GM10266 (cell line): ENCODE data around the gene ZFYVE27.
A peak's percentile ranks its signal among the peaks of the same experiment; 100 is the strongest.

Experiments
- DNase-seq: peaks from one replicate; pipeline ENCODE4 v3.0.0; 2012; ENCODE audit errors: extremely low spot score
- TF ChIP-seq, protein P1 (sequence below): IDR thresholded peaks from 2 replicates; pipeline ENCODE4 v1.5.1; 2012; ENCODE audit warnings: mild to moderate bottlenecking, low read depth; ENCODE audit not compliant: control insufficient read depth, insufficient read depth; ENCODE audit errors: missing control alignments

Gene ZFYVE27

DNA sequence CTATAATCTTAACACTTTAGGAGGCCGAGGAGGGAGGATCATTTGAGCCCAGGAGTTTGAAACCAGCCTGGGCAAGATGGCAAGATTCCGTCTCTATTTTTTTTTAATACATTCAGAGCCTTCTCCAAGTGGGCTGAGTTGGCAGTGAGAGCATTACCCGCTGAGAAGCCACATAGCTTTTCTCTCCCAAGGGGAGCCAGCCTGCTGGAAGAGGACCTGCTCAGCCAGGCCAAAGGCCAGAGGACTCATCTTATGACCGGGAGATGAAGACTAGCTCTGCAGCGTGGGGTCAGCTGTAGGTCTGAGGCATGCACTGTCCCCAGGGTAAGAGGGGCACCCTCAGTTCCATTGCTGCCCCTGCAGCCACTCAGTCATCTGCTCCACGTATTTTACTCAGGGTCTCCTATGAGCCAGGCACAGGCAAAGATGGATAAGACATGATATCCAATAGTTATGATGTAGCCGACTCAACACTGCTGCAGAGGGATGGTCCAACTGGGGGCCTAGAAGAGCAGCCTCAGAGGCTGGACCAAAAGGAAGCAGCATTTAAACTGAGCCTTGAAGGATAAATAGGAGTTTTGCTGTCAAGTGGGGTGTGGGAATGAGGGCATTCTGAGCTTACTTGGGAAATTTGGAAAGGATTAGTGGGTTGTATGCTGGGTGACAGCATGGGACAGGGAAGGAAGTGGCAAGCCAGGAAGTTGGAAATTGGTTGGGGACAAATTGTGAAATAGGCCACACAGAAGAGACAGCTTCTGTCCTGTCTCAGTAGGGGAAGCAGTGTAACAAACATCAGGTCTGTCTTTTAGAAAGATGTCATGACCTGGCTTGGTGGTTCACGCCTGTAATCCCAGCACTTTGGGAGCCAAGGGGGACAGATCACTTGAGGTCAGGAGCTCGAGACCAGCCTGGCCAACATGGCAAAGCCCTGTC is 25.0 kb upstream of the ZFYVE27 start:
- no peak for DNase-seq
- TF ChIP-seq, protein P1, sequence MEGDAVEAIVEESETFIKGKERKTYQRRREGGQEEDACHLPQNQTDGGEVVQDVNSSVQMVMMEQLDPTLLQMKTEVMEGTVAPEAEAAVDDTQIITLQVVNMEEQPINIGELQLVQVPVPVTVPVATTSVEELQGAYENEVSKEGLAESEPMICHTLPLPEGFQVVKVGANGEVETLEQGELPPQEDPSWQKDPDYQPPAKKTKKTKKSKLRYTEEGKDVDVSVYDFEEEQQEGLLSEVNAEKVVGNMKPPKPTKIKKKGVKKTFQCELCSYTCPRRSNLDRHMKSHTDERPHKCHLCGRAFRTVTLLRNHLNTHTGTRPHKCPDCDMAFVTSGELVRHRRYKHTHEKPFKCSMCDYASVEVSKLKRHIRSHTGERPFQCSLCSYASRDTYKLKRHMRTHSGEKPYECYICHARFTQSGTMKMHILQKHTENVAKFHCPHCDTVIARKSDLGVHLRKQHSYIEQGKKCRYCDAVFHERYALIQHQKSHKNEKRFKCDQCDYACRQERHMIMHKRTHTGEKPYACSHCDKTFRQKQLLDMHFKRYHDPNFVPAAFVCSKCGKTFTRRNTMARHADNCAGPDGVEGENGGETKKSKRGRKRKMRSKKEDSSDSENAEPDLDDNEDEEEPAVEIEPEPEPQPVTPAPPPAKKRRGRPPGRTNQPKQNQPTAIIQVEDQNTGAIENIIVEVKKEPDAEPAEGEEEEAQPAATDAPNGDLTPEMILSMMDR, result no peak

DNA sequence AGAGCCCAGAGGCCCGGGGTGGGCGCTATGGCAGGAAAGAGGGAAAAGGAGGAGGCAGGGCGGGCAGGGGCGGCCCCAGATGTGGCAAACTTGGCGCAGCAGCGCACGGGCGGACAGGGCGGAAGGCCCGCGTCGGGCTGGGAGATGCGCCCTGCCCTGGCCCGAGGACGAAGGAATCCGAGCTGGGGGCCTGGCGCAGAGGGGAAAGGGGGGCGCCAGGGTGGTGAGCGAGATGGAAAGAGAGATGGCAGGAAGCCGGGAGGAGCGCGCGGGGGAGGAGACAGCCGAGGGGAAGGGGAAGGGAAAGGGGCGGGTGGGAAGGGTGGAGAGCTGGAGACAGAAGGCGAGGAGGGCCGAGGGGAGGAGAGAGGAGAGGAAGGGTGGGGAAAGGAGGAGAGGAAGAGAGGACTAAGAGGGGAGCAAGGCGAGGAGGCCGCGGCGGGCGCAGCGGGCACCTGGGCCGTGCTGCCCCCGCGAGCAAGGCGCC is 23.5 kb upstream of the ZFYVE27 start, which contains the start of gene MARVELD1:
MARVELD1 (plus strand) TSS at position 392 of the 487 bp plus-strand sequence. CDS start 147 bp downstream, outside the sequence.
- no peak for DNase-seq
- TF ChIP-seq, protein P1, result no peak

DNA sequence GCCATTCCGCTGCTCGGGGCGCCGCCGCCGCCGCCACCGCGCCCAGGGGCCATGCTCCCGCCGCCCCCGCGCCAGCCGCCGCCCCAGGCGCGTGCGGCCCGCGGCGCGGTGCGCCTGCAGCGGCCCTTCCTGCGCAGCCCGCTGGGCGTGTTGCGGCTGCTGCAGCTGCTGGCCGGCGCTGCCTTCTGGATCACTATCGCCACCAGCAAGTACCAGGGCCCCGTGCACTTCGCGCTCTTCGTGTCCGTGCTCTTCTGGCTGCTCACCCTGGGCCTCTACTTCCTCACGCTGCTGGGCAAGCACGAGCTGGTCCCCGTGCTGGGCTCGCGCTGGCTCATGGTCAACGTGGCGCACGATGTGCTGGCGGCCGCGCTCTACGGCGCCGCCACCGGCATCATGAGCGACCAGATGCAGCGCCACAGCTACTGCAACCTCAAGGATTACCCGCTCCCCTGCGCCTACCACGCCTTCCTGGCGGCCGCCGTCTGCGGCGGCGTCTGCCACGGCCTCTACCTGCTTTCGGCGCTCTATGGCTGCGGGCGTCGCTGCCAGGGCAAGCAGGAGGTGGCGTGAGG is 23.0 kb upstream of the ZFYVE27 start:
- TF ChIP-seq, protein P1, result peak; percentile 49
- peak; percentile 86 for DNase-seq

DNA sequence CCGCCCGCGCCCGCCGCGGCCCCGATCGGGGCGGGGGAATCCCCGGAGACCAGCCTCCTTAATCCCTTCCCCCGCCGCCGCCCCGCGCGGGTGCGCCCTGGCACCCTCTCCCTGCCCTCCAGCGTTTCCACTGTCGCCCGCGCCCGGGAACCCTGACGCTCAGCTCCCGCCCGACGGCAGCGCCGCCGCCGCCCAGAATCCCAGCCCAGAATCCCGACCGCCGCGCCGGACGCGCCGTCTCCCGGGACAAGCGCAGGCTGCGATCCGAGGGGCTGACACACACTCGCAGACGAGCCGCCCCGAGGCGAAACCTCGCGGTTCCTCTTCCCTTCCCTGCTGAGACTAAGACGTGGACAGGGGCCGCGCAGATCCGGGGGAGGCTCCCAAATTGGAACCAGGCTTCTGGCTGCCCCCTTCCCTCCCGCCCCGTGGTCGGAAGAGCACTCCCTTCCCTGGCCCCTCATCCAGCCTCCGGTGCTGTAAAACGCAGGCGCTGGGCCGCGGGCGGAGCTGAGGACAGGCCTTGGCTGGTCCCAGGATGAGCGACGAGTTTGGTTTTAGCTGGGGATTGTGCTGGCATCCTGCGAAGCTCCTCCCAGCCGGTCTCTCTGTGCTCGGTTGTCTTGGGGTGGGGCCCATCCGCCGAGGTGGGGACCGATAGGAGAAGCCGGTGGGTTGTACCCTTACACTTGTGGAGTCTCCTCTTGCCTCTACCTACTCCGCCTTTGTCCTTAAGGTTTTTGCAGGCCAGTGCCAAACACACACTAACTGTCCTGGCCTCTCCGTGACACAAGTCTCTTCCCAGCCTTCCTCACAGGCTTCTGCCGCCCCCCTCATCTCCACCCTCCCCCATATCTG is 22.3 kb upstream of the ZFYVE27 start:
- DNase-seq, result peak; percentile 68
- TF ChIP-seq, protein P1, result no peak

DNA sequence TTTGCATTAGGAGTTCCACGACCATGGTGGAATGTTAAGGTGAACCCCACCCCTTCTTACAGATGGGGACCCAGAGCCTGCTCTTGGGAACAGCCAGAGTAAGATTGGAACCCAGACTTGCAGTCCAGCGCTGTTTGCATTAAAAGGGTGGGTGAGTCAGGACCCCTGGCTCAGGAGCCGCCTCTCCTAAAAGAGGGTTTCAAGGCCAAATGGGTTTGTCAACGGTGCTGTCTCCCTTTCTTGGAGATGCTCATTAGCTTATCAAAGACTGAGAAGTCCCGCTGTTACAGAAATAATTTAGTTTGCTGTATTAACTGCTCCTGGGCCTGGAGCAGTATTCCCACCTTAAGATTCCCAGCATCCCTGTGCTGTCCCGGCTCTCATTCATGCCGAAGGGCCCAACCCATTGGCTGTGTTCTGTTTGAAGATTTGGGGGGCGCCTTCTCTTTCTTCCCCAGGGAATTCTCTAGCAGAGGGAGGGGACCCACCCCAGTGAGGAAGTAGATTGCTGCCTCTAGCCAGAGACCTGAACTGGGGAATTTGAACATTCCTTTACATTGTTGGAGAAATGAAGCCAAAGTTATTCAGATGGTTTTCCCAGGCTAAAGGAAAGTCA is 21.6 kb upstream of the ZFYVE27 start:
- no peak for DNase-seq
- TF ChIP-seq, protein P1, result no peak

DNA sequence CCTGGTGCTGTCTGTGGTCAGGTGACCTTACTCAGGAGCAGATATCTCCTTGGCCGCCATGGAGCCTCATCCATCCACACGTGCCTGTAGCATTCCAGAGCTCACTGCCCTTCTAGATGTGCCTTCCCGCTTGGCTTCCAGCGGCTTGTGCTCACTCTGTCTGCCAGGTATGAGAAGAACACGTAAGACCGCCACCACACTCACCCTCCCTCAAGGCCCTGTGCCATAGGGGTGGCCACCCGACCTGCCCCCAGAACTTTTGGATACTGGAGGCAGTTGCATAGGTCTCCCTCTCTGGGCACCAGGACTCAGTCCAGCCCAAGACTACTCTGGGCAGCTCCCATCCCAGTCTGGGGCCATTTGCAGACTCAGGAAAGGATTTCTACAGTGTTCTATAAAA is 19.3 kb upstream of the ZFYVE27 start:
- no peak for DNase-seq
- TF ChIP-seq, protein P1, result no peak
